ENCODE results near the gene SLC35G1.

Gene SLC35G1

GRCh38 chr10:93938140-93938539 lies 44.4 kb downstream of the SLC35G1 start:
- in situ Hi-C loops (cut with MboI; ENCODE audit: low pct_unique_long_range_greater_than_20kb, low sequenced_read_pairs), result no loop called here
- no peak for DNase-seq

GRCh38 chr10:93940881-93941280 lies 47.1 kb downstream of the SLC35G1 start:
- in situ Hi-C loops (cut with MboI; ENCODE audit: low pct_unique_long_range_greater_than_20kb, low sequenced_read_pairs), result no loop called here
- no peak for DNase-seq

- in situ Hi-C loops (cut with MboI; ENCODE audit: low pct_unique_long_range_greater_than_20kb, low sequenced_read_pairs), result no loop called here
- no peak for DNase-seq
These were observed 47.8 kb downstream of the SLC35G1 start for GRCh38 chr10:93941606-93942005.

- in situ Hi-C loops (cut with MboI; ENCODE audit: low pct_unique_long_range_greater_than_20kb, low sequenced_read_pairs), result no loop called here
- DNase-seq, result no peak
These were observed 52.0 kb downstream of the SLC35G1 start for GRCh38 chr10:93945819-93946218.

GRCh38 chr10:93947055-93947454 lies 53.3 kb downstream of the SLC35G1 start:
- no peak for DNase-seq
- in situ Hi-C loops (cut with MboI; ENCODE audit: low pct_unique_long_range_greater_than_20kb, low sequenced_read_pairs), result no loop called here

- no peak for DNase-seq
- in situ Hi-C loops (cut with MboI; ENCODE audit: low pct_unique_long_range_greater_than_20kb, low sequenced_read_pairs), result no loop called here
These were observed 53.7 kb downstream of the SLC35G1 start for GRCh38 chr10:93947524-93947923.

GRCh38 chr10:93951905-93952304 lies 58.1 kb downstream of the SLC35G1 start:
- DNase-seq, result no peak
- in situ Hi-C loops (cut with MboI; ENCODE audit: low pct_unique_long_range_greater_than_20kb, low sequenced_read_pairs), result no loop called here
